DND-41 (cell line): ENCODE data around the gene SORBS1.

Experiments
- ATAC-seq: fragments of 200-7000 bp; cut with Tn5 transposase; 3 replicates; pipeline ENCODE4 v1.9.1; 2021; ENCODE audit warnings: low read depth; ENCODE audit not compliant: insufficient read depth
- DNase-seq: peaks from one replicate; pipeline ENCODE4 v3.0.0-alpha.2; 2020
- H2AFZ ChIP-seq: 2 replicates; pipeline ENCODE4 v1.6.0; 2012; ENCODE audit warnings: low read depth, low read length
- H3K27ac ChIP-seq: 2 replicates; pipeline ENCODE4 v1.5.1; 2012; ENCODE audit warnings: low read length, inconsistent platforms
- H3K27me3 ChIP-seq: fragments of 200-600 bp; sonication (generic); 2 replicates; pipeline ENCODE4 v1.6.0; 2012; ENCODE audit warnings: low read length, mild to moderate bottlenecking, inconsistent platforms; ENCODE audit not compliant: insufficient read depth, poor library complexity
- H3K36me3 ChIP-seq: 2 replicates; pipeline ENCODE4 v1.5.1; 2012; ENCODE audit warnings: low read length, inconsistent platforms; ENCODE audit not compliant: insufficient read depth
- H3K4me1 ChIP-seq: 2 replicates; pipeline ENCODE4 v1.5.1; 2012; ENCODE audit warnings: mild to moderate bottlenecking, low read length; ENCODE audit not compliant: insufficient read depth
- H3K4me2 ChIP-seq: 2 replicates; pipeline ENCODE4 v1.6.0; 2012; ENCODE audit warnings: mild to moderate bottlenecking, moderate library complexity, low read length, inconsistent platforms; ENCODE audit not compliant: insufficient read depth
- H3K4me3 ChIP-seq, 2 experiments: fragments of 200-600 bp in 1 of 2; shearing (Covaris generic) in 1 of 2; 2 replicates each; pipeline ENCODE4 v1.5.1; 2012 to 2016; ENCODE audit warnings: inconsistent platforms in 2 of 2, low read length in 2 of 2, mild to moderate bottlenecking in 2 of 2, low read depth in 1 of 2, moderate library complexity in 1 of 2
- H3K79me2 ChIP-seq: 2 replicates; pipeline ENCODE4 v1.6.0; 2012; ENCODE audit warnings: low read length, inconsistent platforms; ENCODE audit not compliant: insufficient read depth
- H3K9ac ChIP-seq: 2 replicates; pipeline ENCODE4 v1.6.0; 2012; ENCODE audit warnings: low read depth, mild to moderate bottlenecking, inconsistent platforms, low read length, moderate library complexity
- H3K9me3 ChIP-seq: 2 replicates; pipeline ENCODE4 v1.5.1; 2012; ENCODE audit warnings: low read length, moderate library complexity, mild to moderate bottlenecking, inconsistent platforms; ENCODE audit not compliant: insufficient read depth, severe bottlenecking
- H4K20me1 ChIP-seq: 2 replicates; pipeline ENCODE4 v1.6.0; 2012; ENCODE audit warnings: low read length; ENCODE audit not compliant: insufficient read depth
- CTCF ChIP-seq: IDR thresholded peaks from 2 replicates; pipeline ENCODE4 v1.5.1; 2012; ENCODE audit warnings: borderline replicate concordance, low read length, moderate library complexity, mild to moderate bottlenecking; ENCODE audit not compliant: poor library complexity, severe bottlenecking; ENCODE audit errors: extremely low read depth
- EZH2 ChIP-seq: IDR thresholded peaks from 3 replicates; pipeline ENCODE4 v1.6.1; 2012; ENCODE audit warnings: borderline replicate concordance, low read depth, mild to moderate bottlenecking, moderate library complexity, low read length, inconsistent platforms; ENCODE audit not compliant: severe bottlenecking

Gene SORBS1

GRCh38 chr10:95508730-95509129, 52.4 kb downstream of the SORBS1 start:
- Histone ChIP-seq H3K4me1 (no peaks in the 10 kb centered on the region), H3K9me3 (no peaks in the 10 kb centered on the region)
- TF ChIP-seq CTCF, result no peak
- TF ChIP-seq EZH2, result no peak

DNA sequence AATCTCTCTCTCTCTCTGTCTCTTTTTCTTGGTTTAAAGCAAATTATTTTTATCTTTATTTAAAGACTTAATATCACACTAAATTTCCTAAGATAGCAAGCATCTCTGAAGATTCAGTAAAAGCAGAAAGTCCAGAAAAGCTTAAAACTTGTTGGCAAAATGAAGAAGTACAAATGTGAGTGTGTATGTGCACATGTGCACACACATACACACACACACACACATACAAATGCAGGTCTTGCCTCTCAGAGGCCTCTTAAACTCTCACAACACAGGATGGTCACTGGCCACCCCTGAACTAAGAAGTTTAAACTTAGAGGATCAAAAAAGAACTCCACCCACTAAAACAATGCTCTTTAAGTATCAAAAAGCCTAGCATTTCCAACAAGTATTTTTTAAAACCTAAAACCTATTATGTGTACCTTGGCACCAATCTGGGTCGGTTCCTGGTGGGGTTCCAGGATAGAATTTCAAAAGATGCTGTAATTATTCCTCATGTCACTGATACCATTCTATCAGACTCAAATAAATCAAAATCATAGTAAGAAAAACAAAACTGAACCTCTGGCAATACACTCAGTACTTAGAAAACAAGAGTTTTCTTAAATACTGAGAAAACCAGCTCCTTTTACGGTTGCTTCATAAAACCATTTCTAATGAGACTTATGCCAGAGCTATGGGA, 55.0 kb downstream of the SORBS1 start:
- Histone ChIP-seq H3K36me3 (no peaks in the 10 kb centered on the region), H3K79me2 (no peaks in the 10 kb centered on the region)
- no peak for ATAC-seq

More at GRCh38 chr10:95508730-95509129, 52.4 kb downstream of the SORBS1 start:
- H2AFZ ChIP-seq, result no peak overlapping the region
- H3K79me2 ChIP-seq, result no peaks in the 10 kb centered on the region
- ATAC-seq (no peak), DNase-seq (no peak)
- H3K9ac ChIP-seq, result no peak overlapping the region
- no peak overlapping the region for H3K27ac ChIP-seq
- no peaks in the 10 kb centered on the region for H4K20me1 ChIP-seq
- no peak overlapping the region for H3K4me2 ChIP-seq
- H3K4me3 ChIP-seq, result no peak overlapping the region
- H3K27me3 ChIP-seq, result peaks cover 21% of the 10 kb centered on the region
- no peaks in the 10 kb centered on the region for H3K36me3 ChIP-seq

DNA sequence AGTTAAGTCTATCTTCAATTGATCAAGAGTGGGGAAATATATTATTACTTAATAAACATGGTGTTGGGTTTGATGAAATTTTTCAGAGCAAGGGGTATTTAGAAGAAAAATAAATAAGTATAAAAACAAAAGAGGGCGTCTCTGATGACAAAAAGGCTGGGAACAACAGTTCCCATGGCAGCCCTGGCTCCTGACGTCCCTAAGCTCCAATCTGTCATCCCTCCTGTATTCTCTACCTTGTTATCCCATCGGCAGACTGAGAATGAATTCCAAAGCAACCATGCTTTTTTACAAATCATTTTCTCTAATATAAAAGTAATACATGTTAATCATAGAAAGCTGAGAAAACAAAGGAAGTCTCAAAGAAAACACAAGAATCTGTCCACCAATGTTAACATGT, 55.5 kb downstream of the SORBS1 start:
- Histone ChIP-seq H3K4me1 (no peaks in the 10 kb centered on the region), H3K27ac (no peak overlapping the region), H3K9me3 (no peaks in the 10 kb centered on the region), H3K79me2 (no peaks in the 10 kb centered on the region), H3K36me3 (no peaks in the 10 kb centered on the region), H3K9ac (no peak overlapping the region), H3K27me3 (peaks cover 29% of the 10 kb centered on the region), H2AFZ (no peak overlapping the region), H3K4me3 (no peak overlapping the region), H3K4me2 (no peak overlapping the region), H4K20me1 (no peaks in the 10 kb centered on the region)
- TF ChIP-seq EZH2 (no peak), CTCF (no peak)
- no peak for ATAC-seq
- DNase-seq, result no peak

More for the DNA sequence above, 55.0 kb downstream of the SORBS1 start:
- Histone ChIP-seq H3K9me3 (no peaks in the 10 kb centered on the region), H4K20me1 (no peaks in the 10 kb centered on the region), H3K27me3 (peaks cover 26% of the 10 kb centered on the region), H3K27ac (no peak overlapping the region), H3K4me2 (no peak overlapping the region), H3K4me3 (no peak overlapping the region), H2AFZ (no peak overlapping the region), H3K4me1 (no peaks in the 10 kb centered on the region), H3K9ac (no peak overlapping the region)
- TF ChIP-seq CTCF, result no peak
- no peak for TF ChIP-seq EZH2
- no peak for DNase-seq
